ENCODE measurements around the gene CALML3. TPM values are rescaled to one million over a fixed set of nuclear protein-coding genes. Genes with fewer than 3 reads are reported as not detected.

The CALML3 gene
- total RNA-seq, 1 donor from 2014 or later: not detected

DNA sequence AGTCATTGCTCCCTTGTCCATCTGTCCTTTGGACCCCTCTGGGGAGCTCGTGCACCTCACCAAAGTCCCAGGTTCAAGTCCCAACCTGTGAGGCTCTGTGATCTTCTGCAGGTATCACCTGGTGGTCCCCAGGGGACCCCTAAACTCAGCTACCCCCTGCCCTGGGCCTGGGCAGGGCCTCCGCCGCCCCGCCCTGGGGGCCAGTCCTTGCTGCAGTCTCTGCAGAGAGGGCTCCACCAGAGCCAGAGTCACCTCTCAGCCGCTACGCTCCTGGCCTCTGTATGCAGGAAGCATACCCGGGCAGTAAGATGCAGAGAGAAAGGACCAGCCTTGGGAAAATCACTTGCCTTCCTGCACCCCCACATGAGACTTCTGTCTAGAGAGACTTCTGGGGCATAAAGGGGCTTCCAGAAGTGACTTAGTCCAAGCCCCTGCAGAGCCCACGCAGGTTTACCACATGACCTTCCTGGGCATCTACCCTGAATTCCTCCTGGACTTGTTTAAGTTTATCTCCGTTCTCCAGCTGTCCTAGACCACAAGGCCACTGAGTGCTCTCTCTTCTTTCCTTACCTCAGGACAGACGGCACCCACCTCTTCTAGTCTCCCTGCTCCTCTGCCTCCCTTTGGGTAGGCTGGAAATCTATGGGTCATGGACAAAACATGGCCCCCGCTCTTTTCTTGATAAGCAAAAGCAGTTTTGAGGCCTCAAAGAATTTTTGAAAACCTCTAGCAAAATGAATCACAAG, 46.6 kb upstream of the CALML3 start:
- no peak overlapping the region for H3K4me3 ChIP-seq
- peaks cover 4% of the 10 kb centered on the region for H3F3A ChIP-seq (ENCODE audit: low read depth)
- no peak overlapping the region for H3K27ac ChIP-seq
- H3K27me3 ChIP-seq: no peaks in the 10 kb centered on the region
- H3K9ac ChIP-seq: no peak overlapping the region
- H3K36me3 ChIP-seq: no peaks in the 10 kb centered on the region
- H3K9me3 ChIP-seq (ENCODE audit: low read depth): no peaks in the 10 kb centered on the region
- H3K4me2 ChIP-seq: no peak overlapping the region
- Mint-ChIP-seq H3K36me3 (no peaks in the 10 kb centered on the region), H3K27ac (peak overlapping the region; percentile 18), H3K27me3 (ENCODE audit: insufficient read depth, low read depth) (peaks cover 5% of the 10 kb centered on the region), H3K4me1 (peaks cover 9% of the 10 kb centered on the region), H3K9me3 (no peaks in the 10 kb centered on the region), H3K4me3 (no peak overlapping the region)
- TF ChIP-seq EZH2 (IDR thresholded peaks at IDR 0.05) (no peak), EZH2phosphoT487 (IDR thresholded peaks at IDR 0.05) (no peak)
- TF ChIP-seq, protein P1, sequence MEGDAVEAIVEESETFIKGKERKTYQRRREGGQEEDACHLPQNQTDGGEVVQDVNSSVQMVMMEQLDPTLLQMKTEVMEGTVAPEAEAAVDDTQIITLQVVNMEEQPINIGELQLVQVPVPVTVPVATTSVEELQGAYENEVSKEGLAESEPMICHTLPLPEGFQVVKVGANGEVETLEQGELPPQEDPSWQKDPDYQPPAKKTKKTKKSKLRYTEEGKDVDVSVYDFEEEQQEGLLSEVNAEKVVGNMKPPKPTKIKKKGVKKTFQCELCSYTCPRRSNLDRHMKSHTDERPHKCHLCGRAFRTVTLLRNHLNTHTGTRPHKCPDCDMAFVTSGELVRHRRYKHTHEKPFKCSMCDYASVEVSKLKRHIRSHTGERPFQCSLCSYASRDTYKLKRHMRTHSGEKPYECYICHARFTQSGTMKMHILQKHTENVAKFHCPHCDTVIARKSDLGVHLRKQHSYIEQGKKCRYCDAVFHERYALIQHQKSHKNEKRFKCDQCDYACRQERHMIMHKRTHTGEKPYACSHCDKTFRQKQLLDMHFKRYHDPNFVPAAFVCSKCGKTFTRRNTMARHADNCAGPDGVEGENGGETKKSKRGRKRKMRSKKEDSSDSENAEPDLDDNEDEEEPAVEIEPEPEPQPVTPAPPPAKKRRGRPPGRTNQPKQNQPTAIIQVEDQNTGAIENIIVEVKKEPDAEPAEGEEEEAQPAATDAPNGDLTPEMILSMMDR (IDR thresholded peaks at IDR 0.05): no peak
- DNase-seq (ENCODE audit: low spot score): no peak
- H4K20me1 ChIP-seq (ENCODE audit: low read depth): no peaks in the 10 kb centered on the region
- H3K79me2 ChIP-seq (ENCODE audit: low read depth): no peaks in the 10 kb centered on the region
- H2AFZ ChIP-seq (replicated peaks): no peak overlapping the region
- peaks cover 19% of the 10 kb centered on the region for H3K4me1 ChIP-seq

- H3K9ac ChIP-seq: no peak overlapping the region
- no peaks in the 10 kb centered on the region for H3K9me3 ChIP-seq (ENCODE audit: low read depth)
- peaks cover 4% of the 10 kb centered on the region for H3F3A ChIP-seq (ENCODE audit: low read depth)
- H3K79me2 ChIP-seq (ENCODE audit: low read depth): no peaks in the 10 kb centered on the region
- H3K4me2 ChIP-seq: no peak overlapping the region
- TF ChIP-seq, protein P1 (IDR thresholded peaks at IDR 0.05): no peak
- TF ChIP-seq EZH2phosphoT487 (IDR thresholded peaks at IDR 0.05) (no peak), EZH2 (IDR thresholded peaks at IDR 0.05) (no peak)
- H3K36me3 ChIP-seq: no peaks in the 10 kb centered on the region
- H3K27me3 ChIP-seq: no peaks in the 10 kb centered on the region
- no peak overlapping the region for H3K4me3 Mint-ChIP-seq
- H4K20me1 ChIP-seq (ENCODE audit: low read depth): no peaks in the 10 kb centered on the region
- no peaks in the 10 kb centered on the region for H3K36me3 Mint-ChIP-seq
- H3K27ac Mint-ChIP-seq: peak overlapping the region; percentile 78
- peaks cover 5% of the 10 kb centered on the region for H3K27me3 Mint-ChIP-seq (ENCODE audit: insufficient read depth, low read depth)
- peaks cover 19% of the 10 kb centered on the region for H3K4me1 ChIP-seq
- H2AFZ ChIP-seq (replicated peaks): no peak overlapping the region
- no peak overlapping the region for H3K4me3 ChIP-seq
- no peak overlapping the region for H3K27ac ChIP-seq
- H3K4me1 Mint-ChIP-seq: peaks cover 9% of the 10 kb centered on the region
- DNase-seq (ENCODE audit: low spot score): no peak
- H3K9me3 Mint-ChIP-seq: no peaks in the 10 kb centered on the region
Observed at GRCh38 chr10:5478694-5479305, 46.0 kb upstream of the CALML3 start.

- Histone ChIP-seq H3K4me2 (no peak overlapping the region), H3K36me3 (no peaks in the 10 kb centered on the region), H3K9me3 (ENCODE audit: low read depth) (no peaks in the 10 kb centered on the region), H3K27me3 (no peaks in the 10 kb centered on the region), H3K9ac (no peak overlapping the region), H3F3A (ENCODE audit: low read depth) (peaks cover 4% of the 10 kb centered on the region), H3K27ac (no peak overlapping the region), H4K20me1 (ENCODE audit: low read depth) (no peaks in the 10 kb centered on the region), H3K4me1 (peaks cover 19% of the 10 kb centered on the region), H2AFZ (replicated peaks) (no peak overlapping the region), H3K4me3 (no peak overlapping the region), H3K79me2 (ENCODE audit: low read depth) (no peaks in the 10 kb centered on the region)
- no peak for DNase-seq (ENCODE audit: low spot score)
- peak overlapping the region; percentile 5 for H3K27ac Mint-ChIP-seq
- no peaks in the 10 kb centered on the region for H3K36me3 Mint-ChIP-seq
- no peaks in the 10 kb centered on the region for H3K9me3 Mint-ChIP-seq
- no peak for TF ChIP-seq EZH2 (IDR thresholded peaks at IDR 0.05)
- TF ChIP-seq, protein P1 (IDR thresholded peaks at IDR 0.05): no peak
- peaks cover 5% of the 10 kb centered on the region for H3K27me3 Mint-ChIP-seq (ENCODE audit: insufficient read depth, low read depth)
- H3K4me3 Mint-ChIP-seq: no peak overlapping the region
- H3K4me1 Mint-ChIP-seq: peaks cover 9% of the 10 kb centered on the region
Observed at GRCh38 chr10:5479481-5480161, 45.1 kb upstream of the CALML3 start.
